NB4 (cell line): ENCODE measurements around the gene EXOC1L.

Source experiments
- MAX ChIP-seq: IDR thresholded peaks from 2 replicates; pipeline ENCODE4 v1.6.1; 2011; ENCODE audit warnings: low read depth, low read length
- MYC ChIP-seq: IDR thresholded peaks from 2 replicates; pipeline ENCODE4 v1.6.1; 2011; ENCODE audit warnings: low read depth, low read length
- POLR2A ChIP-seq: IDR thresholded peaks from 2 replicates; pipeline ENCODE4 v1.6.1; 2011; ENCODE audit warnings: mild to moderate bottlenecking; ENCODE audit not compliant: insufficient read length; ENCODE audit errors: extremely low read depth
- TF ChIP-seq, protein P1 (sequence below): IDR thresholded peaks from one replicate; pipeline ENCODE4 v1.5.1; 2012; ENCODE audit warnings: low read depth, low read length

DNA sequence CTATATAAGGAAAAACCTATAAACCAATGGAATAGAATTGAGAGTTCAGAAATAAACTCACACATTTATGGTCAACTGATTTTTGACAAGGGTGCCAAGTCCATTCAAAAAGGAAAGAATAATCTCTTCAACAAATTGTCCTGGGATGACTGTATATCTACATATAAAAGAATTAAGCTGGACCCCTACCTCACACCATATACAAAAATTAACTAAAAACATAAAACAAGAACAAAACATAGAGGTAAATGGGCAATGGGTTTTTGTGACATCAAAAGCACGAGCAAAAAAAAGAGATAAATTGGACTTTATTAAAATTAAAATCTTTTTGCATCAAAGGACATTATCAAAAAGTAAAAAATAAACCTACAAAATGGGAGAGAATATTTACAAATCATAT is 18.3 kb downstream of the EXOC1L start:
- TF ChIP-seq, protein P1, sequence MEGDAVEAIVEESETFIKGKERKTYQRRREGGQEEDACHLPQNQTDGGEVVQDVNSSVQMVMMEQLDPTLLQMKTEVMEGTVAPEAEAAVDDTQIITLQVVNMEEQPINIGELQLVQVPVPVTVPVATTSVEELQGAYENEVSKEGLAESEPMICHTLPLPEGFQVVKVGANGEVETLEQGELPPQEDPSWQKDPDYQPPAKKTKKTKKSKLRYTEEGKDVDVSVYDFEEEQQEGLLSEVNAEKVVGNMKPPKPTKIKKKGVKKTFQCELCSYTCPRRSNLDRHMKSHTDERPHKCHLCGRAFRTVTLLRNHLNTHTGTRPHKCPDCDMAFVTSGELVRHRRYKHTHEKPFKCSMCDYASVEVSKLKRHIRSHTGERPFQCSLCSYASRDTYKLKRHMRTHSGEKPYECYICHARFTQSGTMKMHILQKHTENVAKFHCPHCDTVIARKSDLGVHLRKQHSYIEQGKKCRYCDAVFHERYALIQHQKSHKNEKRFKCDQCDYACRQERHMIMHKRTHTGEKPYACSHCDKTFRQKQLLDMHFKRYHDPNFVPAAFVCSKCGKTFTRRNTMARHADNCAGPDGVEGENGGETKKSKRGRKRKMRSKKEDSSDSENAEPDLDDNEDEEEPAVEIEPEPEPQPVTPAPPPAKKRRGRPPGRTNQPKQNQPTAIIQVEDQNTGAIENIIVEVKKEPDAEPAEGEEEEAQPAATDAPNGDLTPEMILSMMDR = no peak
- no peak for TF ChIP-seq POLR2A
- no peak for TF ChIP-seq MYC
- TF ChIP-seq MAX = no peak
